Iris pigment epithelial cell (primary cell): ENCODE data around the gene NFIL3.
A peak's percentile ranks its signal among the peaks of the same experiment; 100 is the strongest.

ENCODE experiments used
- DNase-seq: peaks from one replicate; pipeline ENCODE4 v3.0.0-alpha.2; 2011; ENCODE audit warnings: low read depth

NFIL3 gene

GRCh38 chr9:91421971-91422757 is 1.5 kb downstream of the NFIL3 start:
- peak; percentile 43 for DNase-seq

DNA sequence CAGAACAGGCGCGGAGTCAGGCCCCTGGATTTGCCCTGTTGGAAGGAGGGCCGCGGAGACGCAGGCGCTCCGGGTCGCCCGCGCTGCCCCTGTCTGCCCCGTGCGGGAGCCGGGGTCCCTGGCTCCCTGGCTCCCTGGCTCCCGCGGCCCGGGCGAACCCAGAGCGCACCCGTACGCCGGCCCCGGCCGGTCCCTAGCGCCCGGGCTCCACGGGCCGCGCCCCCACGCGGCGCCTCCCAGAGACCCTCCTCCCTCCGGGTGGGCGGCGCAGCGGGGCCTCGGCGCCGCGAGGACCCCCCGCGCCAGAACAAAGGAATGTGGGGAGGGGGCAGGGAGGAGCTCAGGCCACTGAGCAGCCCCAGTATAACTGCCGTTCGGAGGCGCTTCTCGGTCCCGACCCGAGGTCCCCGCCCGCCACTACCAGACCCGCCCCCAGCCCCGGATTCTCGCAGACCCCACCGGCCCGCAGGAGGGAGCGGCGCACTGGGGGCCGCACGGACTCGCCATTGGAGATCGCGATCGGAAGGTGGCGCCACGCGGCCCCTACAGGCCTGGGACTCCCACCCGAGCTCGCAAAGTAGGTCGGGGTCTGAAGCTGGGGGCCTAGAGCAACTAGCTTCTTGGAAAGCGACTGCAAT is 2.4 kb downstream of the NFIL3 start:
- peak; percentile 49 for DNase-seq

GRCh38 chr9:91420501-91421127 is 3.0 kb downstream of the NFIL3 start:
- DNase-seq, result no peak

DNA sequence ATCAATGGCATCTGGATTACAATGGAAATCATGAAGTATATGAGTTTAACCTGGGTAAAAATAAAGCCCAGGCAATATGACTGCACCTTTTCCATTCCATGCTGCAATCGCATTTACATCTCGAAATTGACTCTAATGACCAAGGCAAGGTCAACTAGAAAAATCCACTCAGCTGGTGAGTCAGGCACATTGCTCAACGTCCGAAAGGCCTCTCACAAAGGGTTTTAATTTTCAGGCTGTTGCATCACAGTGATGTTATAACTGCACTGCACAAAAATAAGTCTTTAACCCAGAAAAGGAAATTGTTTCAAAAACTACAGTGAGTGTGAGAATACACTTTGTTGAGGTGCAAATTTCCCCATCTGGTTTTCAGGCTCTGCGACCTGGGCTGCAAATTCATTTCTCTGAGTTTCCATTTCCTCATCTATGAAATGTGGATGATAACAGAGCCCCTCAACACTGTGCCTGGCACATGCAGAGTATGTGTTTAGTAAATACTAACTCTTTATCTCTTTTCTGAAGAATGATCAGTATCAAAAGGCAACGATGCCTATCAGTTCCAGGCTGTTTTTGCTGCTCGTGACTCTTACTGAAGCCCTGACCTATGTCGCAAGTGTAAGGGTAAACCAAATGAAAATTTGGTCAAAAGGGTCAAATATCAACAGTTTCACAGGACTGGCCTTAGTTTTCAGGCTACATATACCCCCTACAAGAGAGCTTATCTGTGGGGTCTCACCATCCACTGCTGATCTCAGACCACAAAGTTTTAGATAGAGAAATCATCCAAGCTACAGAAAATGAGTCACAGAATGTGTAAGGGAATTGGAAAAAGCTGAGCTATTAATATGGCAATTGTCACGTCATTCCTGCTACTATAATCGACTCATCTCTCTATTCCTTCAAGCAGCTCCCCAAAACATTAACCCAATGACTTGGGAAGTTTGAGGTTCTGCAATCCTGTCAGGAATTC is 4.1 kb downstream of the NFIL3 start:
- peak; percentile 98 for DNase-seq

DNA sequence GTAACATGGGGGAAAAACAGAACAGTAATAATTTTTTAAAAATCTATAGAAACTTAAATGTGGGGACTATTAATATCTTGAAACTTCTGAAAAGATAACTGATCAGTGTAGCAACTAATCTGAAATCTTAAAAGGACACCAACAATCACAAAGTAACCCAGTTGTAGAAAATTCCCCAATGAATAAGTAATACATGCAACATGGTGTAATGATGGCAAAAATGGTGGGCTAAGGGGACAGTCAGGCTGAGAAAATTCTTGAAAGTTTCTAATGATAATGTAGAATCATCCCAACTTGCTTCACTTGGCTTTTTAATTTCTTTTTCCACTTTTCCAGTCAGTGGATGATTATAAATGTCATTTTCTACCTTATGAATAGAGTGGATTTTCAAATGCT is 5.4 kb downstream of the NFIL3 start:
- DNase-seq, result no peak

GRCh38 chr9:91417602-91418214 is 5.9 kb downstream of the NFIL3 start:
- no peak for DNase-seq

- DNase-seq, result peak; percentile 71
Measured at GRCh38 chr9:91416096-91416712, 7.4 kb downstream of the NFIL3 start.

DNA sequence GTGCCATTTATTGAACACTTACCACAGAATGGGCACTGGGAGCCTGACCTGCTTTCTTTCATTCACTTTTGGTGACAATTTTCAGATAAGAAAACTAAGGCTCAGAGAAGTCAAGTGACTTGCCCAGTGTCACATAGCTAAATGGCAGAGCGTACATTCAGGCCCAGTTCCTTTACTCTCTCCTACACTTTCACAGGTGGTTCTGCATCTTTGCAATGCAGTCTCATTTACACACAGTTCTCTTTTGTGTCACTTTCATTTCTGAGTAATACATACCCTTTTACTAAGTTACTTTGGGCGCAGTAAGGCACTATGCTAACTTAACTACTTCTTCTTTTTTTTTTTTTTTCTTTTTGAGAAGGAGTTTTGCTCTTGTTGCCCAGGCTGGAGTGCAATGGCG is 8.3 kb downstream of the NFIL3 start:
- no peak for DNase-seq

DNA sequence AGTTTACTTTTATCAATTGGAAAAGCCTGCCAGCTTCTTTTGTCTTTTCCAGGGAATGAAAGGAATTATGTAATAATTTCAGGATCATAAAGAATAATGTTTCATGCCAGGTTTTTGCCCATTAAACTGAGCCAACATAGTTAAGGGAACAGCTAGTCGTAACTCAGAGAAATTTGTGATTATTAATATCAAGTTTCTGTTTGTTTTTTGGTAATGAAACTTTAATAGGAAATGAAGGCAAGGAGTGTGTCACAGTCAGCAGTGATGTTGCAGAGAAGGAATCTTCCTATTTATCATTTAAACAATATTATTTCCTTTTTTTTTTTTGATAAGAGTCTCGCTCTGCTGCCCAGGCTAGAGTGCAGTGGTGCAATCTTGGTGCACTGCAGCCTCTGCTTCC is 10.7 kb downstream of the NFIL3 start:
- no peak for DNase-seq

DNA sequence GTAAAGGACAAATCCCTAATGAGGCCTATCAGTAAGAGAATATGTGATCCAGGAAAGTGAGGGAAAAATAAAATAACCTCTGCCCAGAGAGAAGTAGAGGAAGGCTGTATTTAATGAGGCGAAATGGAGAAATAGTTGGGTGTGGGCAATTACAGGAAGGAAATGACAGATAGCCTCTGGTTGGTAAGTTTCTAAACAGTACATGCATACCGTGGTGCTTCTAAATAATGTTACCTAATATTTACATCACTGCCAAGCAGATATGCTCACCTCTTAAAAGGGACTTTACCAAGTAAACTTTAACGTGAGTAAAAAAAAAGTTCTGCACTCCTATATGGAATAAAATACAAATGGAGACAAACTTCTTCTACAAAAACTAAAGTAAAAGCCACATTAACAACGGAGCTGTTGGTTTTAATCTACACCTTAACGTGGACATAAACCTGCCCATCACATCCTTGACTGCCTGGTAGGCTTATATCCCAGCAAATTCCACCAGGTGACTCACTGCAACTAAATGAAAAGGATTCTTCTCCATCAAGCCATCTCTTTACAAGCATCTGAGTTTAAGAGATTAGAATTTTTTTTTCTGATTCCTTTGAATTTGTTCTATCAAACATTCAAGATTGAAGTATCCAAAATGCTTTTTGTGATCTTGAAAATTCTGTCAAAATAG is 12.4 kb downstream of the NFIL3 start:
- DNase-seq, result peak; percentile 64

- no peak for DNase-seq
Measured at GRCh38 chr9:91410161-91410560, 13.5 kb downstream of the NFIL3 start.

DNA sequence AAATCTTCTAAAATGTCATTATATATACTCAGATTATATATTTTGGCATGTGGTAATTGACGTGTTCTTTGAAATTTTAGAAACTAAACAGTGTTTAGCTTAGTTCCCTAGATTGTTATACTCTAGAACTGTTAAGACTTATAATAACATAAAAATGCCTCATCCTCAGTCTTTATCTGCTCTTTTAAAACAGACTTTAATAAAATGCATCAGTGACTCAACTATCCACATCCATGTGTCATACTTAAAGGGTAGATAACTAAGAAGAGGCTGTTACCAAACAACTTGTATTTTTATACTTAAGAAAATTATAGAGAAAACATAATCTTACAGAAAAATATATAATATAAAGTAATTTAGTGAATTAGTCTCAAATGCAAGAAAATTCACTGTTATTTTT is 15.2 kb downstream of the NFIL3 start:
- DNase-seq, result peak; percentile 63

DNA sequence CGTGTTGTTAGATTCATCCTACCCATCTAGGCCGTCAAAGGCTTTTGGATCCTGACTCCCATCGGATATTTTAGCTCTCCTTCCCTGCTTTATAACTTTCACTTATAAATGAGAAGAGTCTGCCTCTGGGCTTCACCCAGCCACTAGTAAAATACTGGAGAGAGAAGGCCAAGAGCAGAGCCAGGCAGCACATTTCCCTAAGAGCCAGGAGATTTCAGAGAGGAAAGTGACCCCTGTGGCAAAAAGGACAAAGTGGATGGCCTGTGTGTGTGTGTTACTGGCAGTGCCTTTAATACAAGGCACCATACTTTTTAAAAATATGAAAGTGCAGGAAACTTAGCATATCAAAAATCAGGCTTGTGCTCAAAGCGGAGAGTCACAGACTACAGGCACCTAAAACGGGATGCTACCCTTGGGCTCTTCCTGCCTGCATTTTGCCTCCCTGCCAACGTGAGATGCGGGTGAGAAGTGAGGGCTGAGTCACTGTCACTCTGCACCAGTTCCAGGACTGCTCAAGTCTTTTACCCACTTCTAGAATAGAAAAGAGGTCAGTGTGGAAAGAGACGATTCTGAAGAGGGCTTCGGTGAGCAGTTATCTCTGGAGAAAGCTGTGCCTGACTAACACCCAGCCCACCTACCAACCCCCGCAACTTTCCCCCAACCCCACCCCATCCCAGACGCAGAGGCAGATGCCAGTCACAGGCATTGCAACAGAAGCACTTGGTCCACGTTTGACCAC is 15.9 kb downstream of the NFIL3 start:
- no peak for DNase-seq

DNA sequence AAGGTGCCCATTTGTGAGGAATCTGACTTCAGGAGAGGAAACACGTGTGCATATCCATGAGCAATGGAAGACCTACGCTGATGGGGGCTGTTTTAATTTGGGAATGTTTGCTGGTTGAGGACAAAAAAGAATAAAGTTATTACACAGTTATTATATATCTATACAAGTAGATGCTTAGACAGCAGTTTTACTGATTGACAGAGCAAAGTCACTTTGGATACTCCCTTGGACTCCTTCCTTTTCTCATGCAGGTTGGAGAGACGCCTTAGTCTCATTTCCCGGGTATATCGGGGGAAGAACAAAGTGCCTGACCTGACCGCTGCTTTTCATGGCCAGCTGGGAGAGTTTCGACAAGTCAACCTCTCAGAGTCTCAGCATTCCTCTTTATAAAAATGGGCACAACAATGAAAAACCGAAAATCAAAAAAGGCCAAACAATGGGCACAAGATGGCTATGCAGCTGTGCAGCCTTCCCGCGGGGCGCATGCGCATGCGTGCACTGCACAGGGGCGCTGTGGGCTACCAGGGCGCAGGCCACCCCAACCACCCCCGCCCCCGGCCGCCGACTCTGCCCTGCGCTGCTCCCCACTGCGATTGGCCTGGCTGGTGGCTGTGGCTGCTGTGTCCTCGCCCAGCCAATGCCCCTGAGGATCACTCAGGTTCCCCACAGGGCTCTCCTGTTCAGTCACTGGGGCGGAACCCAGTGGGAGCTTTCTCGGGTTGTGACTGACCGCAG is 18.1 kb downstream of the NFIL3 start:
- DNase-seq, result no peak

- no peak for DNase-seq
Measured at GRCh38 chr9:91403665-91404543, 19.7 kb downstream of the NFIL3 start.

DNA sequence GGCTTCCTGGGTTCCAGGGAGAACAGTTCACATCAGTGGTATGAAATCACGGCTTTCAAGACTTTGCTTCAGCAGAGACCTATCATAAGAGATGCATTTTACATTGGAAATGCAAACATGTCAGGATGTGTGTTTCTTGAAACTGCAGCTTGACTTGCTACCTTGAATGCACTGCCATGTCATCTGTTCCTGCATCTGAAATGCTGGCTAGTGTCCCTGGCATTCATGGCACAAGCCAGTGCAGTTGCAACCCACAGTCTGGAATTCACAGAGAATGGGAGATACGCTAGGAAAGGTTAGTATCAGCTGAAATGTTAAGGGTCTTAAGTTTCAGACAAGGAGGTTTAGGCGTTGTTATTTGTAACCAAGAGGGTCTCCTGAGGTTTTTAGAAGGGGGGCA is 24.7 kb downstream of the NFIL3 start:
- no peak for DNase-seq

GRCh38 chr9:91395553-91396471 is 27.8 kb downstream of the NFIL3 start:
- DNase-seq, result peak; percentile 95
